IMR-90 (cell line): Measurements from ENCODE around the gene CACNA1D. TPM values are rescaled to one million over a fixed set of nuclear protein-coding genes. Genes with fewer than 3 reads are reported as not detected.
A peak's percentile ranks its signal among the peaks of the same experiment; 100 is the strongest.

Experiments used
- ATAC-seq: fragments of 200-7000 bp; cut with Tn5 transposase; 2 replicates; pipeline ENCODE4 v1.9.1; 2020; ENCODE audit warnings: low read depth, mild to moderate bottlenecking, moderate library complexity
- BruUV-seq: library from RNA; stranded (reverse); fragments of 400-500 nt; replicated peaks from 2 replicates; lab custom pipeline; 2021; lab: Mats Ljungman, UMichigan
- CTCF ChIA-PET: fragments of 300-600 bp; formaldehyde crosslinking; extraction: SDS; loops from one replicate; lab custom pipeline; 2021; ENCODE audit warnings: antibody characterized with exemption; lab: Yijun Ruan, JAX
- POLR2A ChIA-PET: fragments of 300-600 bp; sonication (Branson Sonifier 250); formaldehyde crosslinking; loops from one replicate; lab custom pipeline; 2022; ENCODE audit warnings: antibody characterized with exemption; ENCODE audit not compliant: unreplicated experiment; lab: Charles Lee
- DNase-seq: peaks from one replicate; pipeline ENCODE4 v3.0.0; 2013
- H2AFZ ChIP-seq: replicated peaks from 2 replicates; pipeline ENCODE3; 2013; ENCODE audit warnings: low read length, mild to moderate bottlenecking; ENCODE audit not compliant: poor library complexity
- H2AK5ac ChIP-seq: 2 replicates; pipeline ENCODE4 v1.6.1; 2013; ENCODE audit warnings: low read depth, low read length, inconsistent platforms
- H2AK9ac ChIP-seq: replicated peaks from 2 replicates; pipeline ENCODE3; 2013; ENCODE audit warnings: mild to moderate bottlenecking, low read depth, low read length, moderate library complexity; ENCODE audit not compliant: poor library complexity
- H2BK120ac ChIP-seq: 2 replicates; pipeline ENCODE4 v1.6.1; 2013; ENCODE audit warnings: low read depth, low read length, inconsistent platforms
- H2BK15ac ChIP-seq: 3 replicates; pipeline ENCODE4 v1.6.1; 2013; ENCODE audit warnings: low read depth, low read length, inconsistent platforms
- H2BK20ac ChIP-seq: 2 replicates; pipeline ENCODE4 v1.6.1; 2013; ENCODE audit warnings: low read depth, mild to moderate bottlenecking, inconsistent platforms, low read length, moderate library complexity
- H2BK5ac ChIP-seq: 2 replicates; pipeline ENCODE4 v1.6.1; 2013; ENCODE audit warnings: mild to moderate bottlenecking, low read depth, low read length, inconsistent platforms; ENCODE audit not compliant: poor library complexity, severe bottlenecking
- H3K14ac ChIP-seq: replicated peaks from 2 replicates; pipeline ENCODE4 v1.6.1; 2013; ENCODE audit warnings: low read depth, low read length, inconsistent platforms
- H3K18ac ChIP-seq: 2 replicates; pipeline ENCODE4 v1.6.1; 2013; ENCODE audit warnings: low read depth, low read length, control low read depth
- H3K23ac ChIP-seq: 2 replicates; pipeline ENCODE4 v1.6.1; 2013; ENCODE audit warnings: low read depth, low read length, inconsistent platforms
- H3K27ac ChIP-seq: 2 replicates; pipeline ENCODE4 v1.5.1; 2013; ENCODE audit warnings: mild to moderate bottlenecking, control low read depth, low read length; ENCODE audit not compliant: insufficient read depth
- H3K27me3 ChIP-seq: 2 replicates; pipeline ENCODE4 v1.6.1; 2013; ENCODE audit warnings: low read length; ENCODE audit not compliant: control insufficient read depth, insufficient read depth
- H3K36me3 ChIP-seq: 2 replicates; pipeline ENCODE4 v1.6.1; 2013; ENCODE audit warnings: low read length, mixed read lengths; ENCODE audit not compliant: control insufficient read depth, insufficient read depth
- H3K4ac ChIP-seq: 2 replicates; pipeline ENCODE4 v1.6.1; 2013; ENCODE audit warnings: low read depth, low read length, inconsistent platforms
- H3K4me1 ChIP-seq: 2 replicates; pipeline ENCODE4 v1.6.1; 2013; ENCODE audit warnings: low read length, mixed read lengths; ENCODE audit not compliant: control insufficient read depth, insufficient read depth
- H3K4me2 ChIP-seq: 2 replicates; pipeline ENCODE4 v1.6.1; 2013; ENCODE audit warnings: low read depth, mild to moderate bottlenecking, control low read depth, low read length, moderate library complexity
- H3K4me3 ChIP-seq: 2 replicates; pipeline ENCODE4 v1.5.1; 2013; ENCODE audit warnings: low read depth, mild to moderate bottlenecking, control low read depth, low read length, moderate library complexity; ENCODE audit not compliant: insufficient read depth
- H3K56ac ChIP-seq: 2 replicates; pipeline ENCODE4 v1.6.1; 2013; ENCODE audit warnings: low read length, inconsistent platforms; ENCODE audit not compliant: insufficient read depth; ENCODE audit errors: extremely low read depth
- H3K79me1 ChIP-seq, 2 experiments: 2 replicates each; pipeline ENCODE4 v1.6.1; 2013; ENCODE audit warnings: low read length in 2 of 2, inconsistent platforms in 1 of 2, low read depth in 1 of 2
- H3K9ac ChIP-seq: 2 replicates; pipeline ENCODE4 v1.6.1; 2013; ENCODE audit warnings: low read depth, low read length, control low read depth
- H3K9me1 ChIP-seq: 2 replicates; pipeline ENCODE4 v1.6.1; 2013; ENCODE audit warnings: low read length, inconsistent platforms; ENCODE audit not compliant: insufficient read depth
- H3K9me3 ChIP-seq: 2 replicates; pipeline ENCODE4 v1.6.1; 2013; ENCODE audit warnings: low read length; ENCODE audit not compliant: control insufficient read depth, insufficient read depth
- H4K20me1 ChIP-seq: 2 replicates; pipeline ENCODE4 v1.6.1; 2013; ENCODE audit warnings: low read length, inconsistent platforms; ENCODE audit not compliant: insufficient read depth
- H4K5ac ChIP-seq: 2 replicates; pipeline ENCODE4 v1.6.1; 2013; ENCODE audit warnings: mild to moderate bottlenecking, low read depth, low read length, control low read depth
- H4K8ac ChIP-seq, 2 experiments: 2 replicates each; pipeline ENCODE4 v1.6.1; 2013; ENCODE audit warnings: low read depth in 2 of 2, low read length in 2 of 2, control low read depth in 1 of 2, inconsistent platforms in 1 of 2
- H4K91ac ChIP-seq: 2 replicates; pipeline ENCODE4 v1.6.1; 2013; ENCODE audit warnings: low read depth, low read length, inconsistent platforms; ENCODE audit not compliant: insufficient read depth
- CHD1 ChIP-seq: IDR thresholded peaks from 2 replicates; pipeline ENCODE4 v1.6.1; 2012; ENCODE audit warnings: low read depth, low read length, improper control_type of control experiment
- SMC3 ChIP-seq: fragments of 150-350 bp; IDR thresholded peaks from 2 replicates; pipeline ENCODE4 v1.6.1; 2016; ENCODE audit warnings: low read depth, mild to moderate bottlenecking, antibody characterized with exemption, low read length, moderate library complexity
- WGBS, 2 experiments: methylation state at CpG; one replicate each; pipeline versions ENCODE4 v1.1.5 to v1.1.7; 2013; ENCODE audit warnings: missing lambda C conversion rate in 2 of 2; ENCODE audit not compliant: insufficient read length in 1 of 2; ENCODE audit errors: extremely low coverage in 2 of 2; 5-methylcytosine and 5-hydroxymethylcytosine counted together
- dilution Hi-C: fragments of 300-500 bp; cut with HindIII; formaldehyde crosslinking; loops from one replicate; pipeline ENCODE4 v1.14.3; 2018; ENCODE audit warnings: low sequenced_read_pairs; ENCODE audit not compliant: unreplicated experiment
- in situ Hi-C: fragments of 300-500 bp; cut with MboI; formaldehyde crosslinking; loops from 3 replicates; pipeline ENCODE4 v1.14.3; 2019; ENCODE audit warnings: low sequenced_read_pairs, inconsistent platforms, mixed read lengths
- intact Hi-C: fragments of 100-400 bp; cut with micrococcal nuclease; formaldehyde crosslinking; loops from 2 replicates; pipeline ENCODE4 v1.10.0; 2022
- polyA plus RNA-seq, 3 experiments: library from polyadenylated mRNA; depleted of rRNA; stranded (reverse); fragments of >200 nt; gene quantifications; 2 replicates each; pipeline ENCODE4 v1.2.3, GENCODE V29; 2012; ENCODE audit warnings: low replicate concordance in 1 of 3
- total RNA-seq: library from RNA; depleted of rRNA; stranded (reverse); fragments of >200 nt; gene quantifications from 2 replicates; pipeline ENCODE4 v1.2.3, GENCODE V29; 2012
- TF ChIP-seq, protein P1 (sequence below): conservative IDR thresholded peaks from 2 replicates; pipeline ENCODE4 v1.5.1; 2012; ENCODE audit warnings: mild to moderate bottlenecking, low read depth, low read length, improper control_type of control experiment
- TF ChIP-seq, protein P2 (sequence below): fragments of 150-350 bp; IDR thresholded peaks from 2 replicates; pipeline ENCODE4 v1.6.1; 2017; ENCODE audit warnings: mild to moderate bottlenecking, antibody characterized with exemption, low read length, low read depth

Gene CACNA1D
- total and polyA plus RNA-seq, 2 of the 4 experiments (the other 2 are of a cell fraction) = 0.07 TPM; not detected in 1

DNA sequence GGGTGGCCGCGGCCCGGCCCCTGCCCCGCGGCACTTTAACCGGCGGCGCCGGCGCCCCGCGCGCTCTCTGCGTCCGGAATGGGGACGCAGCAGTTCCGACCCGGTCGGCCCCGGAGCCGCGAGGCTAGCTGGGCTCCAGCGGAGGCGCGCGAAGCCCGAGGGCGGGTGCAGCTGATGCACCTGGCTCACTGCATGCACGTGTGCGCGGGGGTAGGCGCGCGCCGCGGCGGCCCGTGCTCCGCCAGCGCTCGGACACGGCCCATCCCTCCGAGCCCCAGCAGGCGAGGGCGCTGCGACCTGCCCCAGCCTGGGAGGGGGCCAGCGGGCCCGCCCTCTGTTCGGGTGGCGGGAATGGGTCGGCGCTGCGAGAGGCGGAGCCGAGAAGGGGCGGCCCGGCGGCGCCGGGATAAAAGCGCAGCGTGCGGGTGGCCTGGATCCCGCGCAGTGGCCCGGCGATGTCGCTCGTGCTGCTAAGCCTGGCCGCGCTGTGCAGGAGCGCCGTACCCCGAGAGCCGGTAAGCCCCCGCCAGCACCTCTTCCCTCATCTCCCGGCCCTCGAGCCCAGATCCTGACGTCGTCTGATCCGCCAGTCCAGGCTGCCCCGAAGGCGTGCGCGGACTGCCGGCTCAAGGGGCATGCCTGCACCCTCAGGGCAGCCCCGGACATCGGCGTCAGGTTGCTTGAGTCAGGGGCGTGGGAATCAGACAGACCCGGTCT lies 351.9 kb downstream of the CACNA1D start, which contains the start of the genes CHDH and IL17RB:
TSS of gene CHDH (minus strand) at position 286 of the 717 bp plus-strand sequence. CDS start 22,411 bp downstream, outside the sequence.
TSS of gene IL17RB (plus strand) at position 435 of the 717 bp plus-strand sequence. CDS start at position 456, 21 bp downstream.
- in situ Hi-C loops = no loop called here
- ATAC-seq = peak; percentile 62

More for the DNA sequence above, 351.9 kb downstream of the CACNA1D start, which contains the start of the genes CHDH and IL17RB:
- Histone ChIP-seq H4K5ac (no peak within 1 kb of the TSS), H3K27ac (no peak within 1 kb of the TSS), H3K56ac (no peak within 1 kb of the TSS), H2AK9ac (peak within 1 kb of the TSS; percentile 50), H4K20me1 (no peaks in the 10 kb centered on the region), H2BK120ac (no peak within 1 kb of the TSS), H3K18ac (no peak within 1 kb of the TSS), H3K9me1 (no peaks in the 10 kb centered on the region), H3K9me3 (peaks cover 3% of the 10 kb centered on the region; the same call in 1 of the 2 replicates), H3K79me1 (no peaks in the 10 kb centered on the region), H3K23ac (no peak within 1 kb of the TSS), H3K4me1 (no peaks in the 10 kb centered on the region; the same call in 1 of the 2 replicates), H2BK15ac (no peak within 1 kb of the TSS), H3K27me3 (peaks cover 58% of the 10 kb centered on the region), H3K36me3 (no peaks in the 10 kb centered on the region), H3K4me3 (peak within 1 kb of the TSS; percentile 42), H3K4me2 (peak within 1 kb of the TSS; percentile 75), H3K9ac (no peak within 1 kb of the TSS; the same call in 1 of the 2 replicates), H3K14ac (no peak within 1 kb of the TSS), H2BK20ac (no peak within 1 kb of the TSS), H2AFZ (peak within 1 kb of the TSS; percentile 90), H2AK5ac (no peak within 1 kb of the TSS), H4K91ac (no peak within 1 kb of the TSS), H3K4ac (no peak within 1 kb of the TSS), H4K8ac (no peak within 1 kb of the TSS), H2BK5ac (no peak within 1 kb of the TSS)
- BruUV-seq = no TSS peak
- 5% methylated on average over 52 of the region's 91 CpGs; no CpG with 5 or more reads in 1 of the 2 experiments for WGBS, 2 experiments
- TF ChIP-seq CHD1 (no peak), SMC3 (no peak)
- TF ChIP-seq, protein P1, sequence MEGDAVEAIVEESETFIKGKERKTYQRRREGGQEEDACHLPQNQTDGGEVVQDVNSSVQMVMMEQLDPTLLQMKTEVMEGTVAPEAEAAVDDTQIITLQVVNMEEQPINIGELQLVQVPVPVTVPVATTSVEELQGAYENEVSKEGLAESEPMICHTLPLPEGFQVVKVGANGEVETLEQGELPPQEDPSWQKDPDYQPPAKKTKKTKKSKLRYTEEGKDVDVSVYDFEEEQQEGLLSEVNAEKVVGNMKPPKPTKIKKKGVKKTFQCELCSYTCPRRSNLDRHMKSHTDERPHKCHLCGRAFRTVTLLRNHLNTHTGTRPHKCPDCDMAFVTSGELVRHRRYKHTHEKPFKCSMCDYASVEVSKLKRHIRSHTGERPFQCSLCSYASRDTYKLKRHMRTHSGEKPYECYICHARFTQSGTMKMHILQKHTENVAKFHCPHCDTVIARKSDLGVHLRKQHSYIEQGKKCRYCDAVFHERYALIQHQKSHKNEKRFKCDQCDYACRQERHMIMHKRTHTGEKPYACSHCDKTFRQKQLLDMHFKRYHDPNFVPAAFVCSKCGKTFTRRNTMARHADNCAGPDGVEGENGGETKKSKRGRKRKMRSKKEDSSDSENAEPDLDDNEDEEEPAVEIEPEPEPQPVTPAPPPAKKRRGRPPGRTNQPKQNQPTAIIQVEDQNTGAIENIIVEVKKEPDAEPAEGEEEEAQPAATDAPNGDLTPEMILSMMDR = no peak
- TF ChIP-seq, protein P2, sequence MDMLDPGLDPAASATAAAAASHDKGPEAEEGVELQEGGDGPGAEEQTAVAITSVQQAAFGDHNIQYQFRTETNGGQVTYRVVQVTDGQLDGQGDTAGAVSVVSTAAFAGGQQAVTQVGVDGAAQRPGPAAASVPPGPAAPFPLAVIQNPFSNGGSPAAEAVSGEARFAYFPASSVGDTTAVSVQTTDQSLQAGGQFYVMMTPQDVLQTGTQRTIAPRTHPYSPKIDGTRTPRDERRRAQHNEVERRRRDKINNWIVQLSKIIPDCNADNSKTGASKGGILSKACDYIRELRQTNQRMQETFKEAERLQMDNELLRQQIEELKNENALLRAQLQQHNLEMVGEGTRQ = no peak
- ChIA-PET POLR2A (no interaction called here), CTCF (no interaction called here)
- intact Hi-C loops (no loop called here), dilution Hi-C loops (no loop called here)
- DNase-seq = no peak
